Measurements from ENCODE around the gene GALK2. TPM values are rescaled to one million over a fixed set of nuclear protein-coding genes. Genes with fewer than 3 reads are reported as not detected.
A peak's percentile ranks its signal among the peaks of the same experiment; 100 is the strongest.

GALK2 gene
- total RNA-seq, 4 donors from 2014 or later = 34.5 to 56.6 (median 47.4) TPM

DNA sequence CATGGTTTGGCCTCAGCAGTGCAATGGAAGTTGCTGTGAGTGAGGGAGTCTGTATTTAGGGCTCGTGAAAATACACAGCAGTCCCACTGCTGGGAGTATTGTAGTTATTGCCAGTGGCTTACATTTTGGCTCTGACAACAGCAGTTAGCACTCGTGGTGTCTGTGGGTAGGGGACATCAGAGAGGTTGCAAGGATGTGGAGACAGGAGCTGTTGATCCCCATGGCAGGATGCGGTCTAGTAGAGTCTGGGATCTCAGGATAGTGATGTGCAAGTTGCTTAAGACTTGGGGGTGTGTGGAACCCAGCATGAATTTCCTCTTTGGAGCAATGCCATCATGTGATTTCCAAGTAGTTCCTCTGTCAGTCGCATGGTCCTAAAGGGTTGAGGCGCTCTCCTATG lies 59.9 kb downstream of the GALK2 start:
- Histone ChIP-seq H3K36me3 (peaks cover 0 to 66% (median 0%) of the 10 kb centered on the region in 3 donors), H3K27ac (no peak overlapping the region), H3K9me3 (peaks cover 0 to 11% (median 0%) of the 10 kb centered on the region in 4 donors), H3K4me3 (no peak overlapping the region), H3K27me3 (no peaks in the 10 kb centered on the region), H3K4me1 (no peaks in the 10 kb centered on the region)
- TF ChIP-seq, protein P1, sequence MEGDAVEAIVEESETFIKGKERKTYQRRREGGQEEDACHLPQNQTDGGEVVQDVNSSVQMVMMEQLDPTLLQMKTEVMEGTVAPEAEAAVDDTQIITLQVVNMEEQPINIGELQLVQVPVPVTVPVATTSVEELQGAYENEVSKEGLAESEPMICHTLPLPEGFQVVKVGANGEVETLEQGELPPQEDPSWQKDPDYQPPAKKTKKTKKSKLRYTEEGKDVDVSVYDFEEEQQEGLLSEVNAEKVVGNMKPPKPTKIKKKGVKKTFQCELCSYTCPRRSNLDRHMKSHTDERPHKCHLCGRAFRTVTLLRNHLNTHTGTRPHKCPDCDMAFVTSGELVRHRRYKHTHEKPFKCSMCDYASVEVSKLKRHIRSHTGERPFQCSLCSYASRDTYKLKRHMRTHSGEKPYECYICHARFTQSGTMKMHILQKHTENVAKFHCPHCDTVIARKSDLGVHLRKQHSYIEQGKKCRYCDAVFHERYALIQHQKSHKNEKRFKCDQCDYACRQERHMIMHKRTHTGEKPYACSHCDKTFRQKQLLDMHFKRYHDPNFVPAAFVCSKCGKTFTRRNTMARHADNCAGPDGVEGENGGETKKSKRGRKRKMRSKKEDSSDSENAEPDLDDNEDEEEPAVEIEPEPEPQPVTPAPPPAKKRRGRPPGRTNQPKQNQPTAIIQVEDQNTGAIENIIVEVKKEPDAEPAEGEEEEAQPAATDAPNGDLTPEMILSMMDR (IDR thresholded peaks at IDR 0.05) = no peak
- TF ChIP-seq POLR2A (IDR thresholded peaks at IDR 0.05) (no peak), EP300 (IDR thresholded peaks at IDR 0.05) (no peak)
- no peak for DNase-seq (ENCODE audit: low spot score in 2 of 2)
- 89 to 97% methylated on average over 5 of the region's 5 CpGs for WGBS, 2 donors

GRCh38 chr15:49232236-49232806 lies 62.3 kb downstream of the GALK2 start:
- TF ChIP-seq POLR2A (IDR thresholded peaks at IDR 0.05) (no peak), EP300 (IDR thresholded peaks at IDR 0.05) (no peak)
- TF ChIP-seq, protein P1 (IDR thresholded peaks at IDR 0.05) = no peak
- Histone ChIP-seq H3K4me1 (peaks cover 0 to 22% (median 2%) of the 10 kb centered on the region in 4 donors), H3K27ac (no peak overlapping the region), H3K4me3 (no peak overlapping the region), H3K36me3 (peaks cover 0 to 44% (median 0%) of the 10 kb centered on the region in 3 donors), H3K9me3 (peaks cover 0 to 11% (median 0%) of the 10 kb centered on the region in 4 donors), H3K27me3 (no peaks in the 10 kb centered on the region)
- DNase-seq (ENCODE audit: low spot score in 2 of 2) = no peak
- 71 to 74% methylated on average over 2 of the region's 2 CpGs for WGBS, 2 donors

DNA sequence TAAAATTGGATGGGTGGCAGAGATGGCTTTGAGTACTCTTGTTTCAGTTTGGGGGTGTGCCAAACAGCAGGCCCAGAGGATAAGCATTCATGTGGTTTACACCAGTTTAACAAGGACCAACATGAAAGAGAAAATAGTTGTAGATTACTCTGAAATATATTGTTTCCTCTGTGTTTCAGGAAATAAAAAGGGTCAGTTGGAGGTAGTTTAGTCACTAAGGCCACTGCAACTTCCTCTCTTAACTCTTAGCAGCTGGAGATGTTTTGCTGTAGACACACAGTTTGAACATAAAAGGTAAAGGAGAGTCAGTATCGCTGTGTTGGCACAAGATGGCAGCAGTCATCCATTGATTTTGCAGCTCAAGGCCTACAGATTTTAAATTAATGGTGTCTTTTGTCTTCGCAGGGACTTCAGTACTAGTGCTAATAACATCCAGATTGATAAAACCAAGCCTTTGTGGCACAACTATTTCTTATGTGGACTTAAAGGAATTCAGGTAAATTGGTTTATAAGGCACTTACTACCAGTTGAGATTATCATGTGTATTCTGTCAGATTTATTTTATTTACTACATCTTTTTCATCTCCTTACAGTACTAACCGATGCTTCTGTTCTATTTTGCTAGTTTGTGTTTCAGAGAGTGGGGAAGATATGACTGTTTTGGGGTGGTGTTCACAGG lies 65.5 kb downstream of the GALK2 start:
- Histone ChIP-seq H3K4me3 (no peak overlapping the region), H3K36me3 (peaks cover 0 to 25% (median 0%) of the 10 kb centered on the region in 3 donors), H3K9me3 (no peaks in the 10 kb centered on the region), H3K27me3 (no peaks in the 10 kb centered on the region), H3K4me1 (peaks cover 5 to 42% (median 5%) of the 10 kb centered on the region in 4 donors), H3K27ac (peak overlapping the region; percentile 27 to 71 (median 45))
- DNase-seq (ENCODE audit: low spot score in 2 of 2) = peak; percentile 19 to 49
- 12 to 20% methylated on average over 3 of the region's 3 CpGs for WGBS, 2 donors
- TF ChIP-seq, protein P1 (IDR thresholded peaks at IDR 0.05) = peak; percentile 56 to 88 (median 68)
- TF ChIP-seq EP300 (IDR thresholded peaks at IDR 0.05) (peak in 1 of 2 donors; percentile 31), POLR2A (IDR thresholded peaks at IDR 0.05) (no peak)

DNA sequence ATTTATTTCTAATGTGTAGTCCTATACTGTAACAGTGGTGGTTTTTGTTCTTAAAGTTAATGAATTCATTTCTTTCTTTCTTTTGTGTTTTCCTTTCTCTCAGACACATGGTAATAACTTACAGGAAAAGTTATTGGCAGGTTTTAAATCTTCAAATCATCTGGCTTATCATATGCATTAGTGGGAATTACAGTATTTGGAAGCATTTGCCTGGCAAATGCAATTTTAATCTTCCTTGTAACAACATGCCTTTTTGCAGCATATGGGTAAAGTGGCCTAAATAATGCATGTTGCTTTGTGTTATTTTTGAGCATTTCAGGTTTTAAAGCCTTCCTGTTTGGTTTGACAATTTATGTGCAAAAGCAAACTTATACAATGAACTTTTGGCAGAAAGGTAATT lies 66.8 kb downstream of the GALK2 start:
- DNase-seq (ENCODE audit: low spot score in 2 of 2) = no peak
- Histone ChIP-seq H3K9me3 (no peaks in the 10 kb centered on the region), H3K36me3 (peaks cover 0 to 13% (median 0%) of the 10 kb centered on the region in 3 donors), H3K27me3 (no peaks in the 10 kb centered on the region), H3K4me1 (peaks cover 5 to 42% (median 5%) of the 10 kb centered on the region in 4 donors), H3K27ac (peak overlapping the region in 2 of 4 donors; percentile 49 to 71), H3K4me3 (no peak overlapping the region)
- no peak for TF ChIP-seq POLR2A (IDR thresholded peaks at IDR 0.05)
- TF ChIP-seq, protein P1 (IDR thresholded peaks at IDR 0.05) = no peak
- TF ChIP-seq EP300 (IDR thresholded peaks at IDR 0.05) = no peak

- H3K9me3 ChIP-seq = no peaks in the 10 kb centered on the region
- H3K36me3 ChIP-seq = peaks cover 0 to 14% (median 0%) of the 10 kb centered on the region in 3 donors
- TF ChIP-seq, protein P1 (IDR thresholded peaks at IDR 0.05) = no peak
- TF ChIP-seq EP300 (IDR thresholded peaks at IDR 0.05) = no peak
- TF ChIP-seq POLR2A (IDR thresholded peaks at IDR 0.05) = no peak
- WGBS, 2 donors = 28 to 49% methylated on average over 2 of the region's 2 CpGs
- H3K4me3 ChIP-seq = no peak overlapping the region
- peaks cover 5 to 53% (median 7%) of the 10 kb centered on the region in 4 donors for H3K4me1 ChIP-seq
- no peak for DNase-seq (ENCODE audit: low spot score in 2 of 2)
- H3K27ac ChIP-seq = peak overlapping the region in 1 of 4 donors; percentile 23
- no peaks in the 10 kb centered on the region for H3K27me3 ChIP-seq
These were observed 68.3 kb downstream of the GALK2 start for GRCh38 chr15:49238342-49238741.

Data from tibial nerve (tissue), 4 donors.